DOHH2 (cell line): ENCODE data around the gene CHD9NB.

Experiments
- H3F3A ChIP-seq: fragments of 200-600 bp; sonication (generic), shearing (Covaris generic); 2 replicates; pipeline ENCODE4 v1.6.0; 2016; ENCODE audit warnings: antibody characterized with exemption, mild to moderate bottlenecking; ENCODE audit not compliant: control insufficient read depth, insufficient read depth
- H3K27ac ChIP-seq: fragments of 200-600 bp; sonication (generic); 2 replicates; pipeline ENCODE4 v1.5.1; 2014; ENCODE audit warnings: low read depth, mild to moderate bottlenecking, low read length, moderate library complexity
- H3K27me3 ChIP-seq: fragments of 200-600 bp; sonication (generic); 2 replicates; pipeline ENCODE4 v1.6.1; 2014; ENCODE audit warnings: mild to moderate bottlenecking, low read length, mixed read lengths; ENCODE audit not compliant: control insufficient read depth
- H3K36me3 ChIP-seq: fragments of 200-600 bp; sonication (generic); 2 replicates; pipeline ENCODE4 v1.6.1; 2014; ENCODE audit warnings: mild to moderate bottlenecking, low read length, moderate library complexity, mixed read lengths; ENCODE audit not compliant: control insufficient read depth
- H3K4me1 ChIP-seq: fragments of 200-600 bp; sonication (generic); 2 replicates; pipeline ENCODE4 v1.6.1; 2014; ENCODE audit warnings: mild to moderate bottlenecking, low read length, mixed read lengths; ENCODE audit not compliant: control insufficient read depth
- H3K4me2 ChIP-seq: fragments of 200-600 bp; sonication (generic); 2 replicates; pipeline ENCODE4 v1.6.0; 2014; ENCODE audit warnings: mild to moderate bottlenecking, low read length, moderate library complexity
- H3K4me3 ChIP-seq: fragments of 200-600 bp; sonication (generic); 2 replicates; pipeline ENCODE4 v1.5.1; 2014; ENCODE audit warnings: mild to moderate bottlenecking, low read length, mixed read lengths
- H3K79me2 ChIP-seq: fragments of 200-600 bp; sonication (generic); 2 replicates; pipeline ENCODE4 v1.6.1; 2014; ENCODE audit warnings: mild to moderate bottlenecking, low read length, mixed read lengths; ENCODE audit not compliant: control insufficient read depth
- H3K9me2 ChIP-seq: fragments of 200-600 bp; sonication (generic); replicated peaks from 2 replicates; pipeline ENCODE4 v1.6.1; 2014; ENCODE audit warnings: mild to moderate bottlenecking, low read length, mixed read lengths; ENCODE audit not compliant: control insufficient read depth
- H3K9me3 ChIP-seq: fragments of 200-600 bp; sonication (generic); 2 replicates; pipeline ENCODE4 v1.6.1; 2014; ENCODE audit warnings: antibody characterized with exemption, low read length, mixed read lengths; ENCODE audit not compliant: control insufficient read depth, insufficient read depth
- H4K20me1 ChIP-seq: fragments of 200-600 bp; sonication (generic); 2 replicates; pipeline ENCODE4 v1.6.0; 2014; ENCODE audit warnings: low read depth, mild to moderate bottlenecking, antibody characterized with exemption, low read length, moderate library complexity; ENCODE audit not compliant: control insufficient read depth, insufficient read depth
- CTCF ChIP-seq: fragments of 200-600 bp; sonication (generic); IDR thresholded peaks from one replicate; pipeline ENCODE4 v1.5.1; 2014; ENCODE audit warnings: antibody characterized with exemption, mild to moderate bottlenecking, low read depth, low read length; ENCODE audit not compliant: poor library complexity, severe bottlenecking
- EZH2phosphoT487 ChIP-seq: fragments of 200-600 bp; sonication (generic); IDR thresholded peaks from 2 replicates; pipeline ENCODE4 v1.6.1; 2017; ENCODE audit warnings: borderline replicate concordance, mild to moderate bottlenecking, antibody characterized with exemption, low read length, moderate library complexity, mixed read lengths

The CHD9NB gene

GRCh38 chr16:53091466-53092211 is 38.9 kb upstream of the CHD9NB start:
- Histone ChIP-seq H3K79me2 (peaks cover 49% of the 10 kb centered on the region), H3K4me1 (peaks cover 37% of the 10 kb centered on the region), H3K9me2 (no peaks in the 10 kb centered on the region), H3K4me2 (peak overlapping the region; percentile 34), H3K27ac (no peak overlapping the region), H3F3A (no peaks in the 10 kb centered on the region), H3K27me3 (no peaks in the 10 kb centered on the region), H4K20me1 (peaks cover 3% of the 10 kb centered on the region; the same call in 1 of the 2 replicates), H3K9me3 (no peaks in the 10 kb centered on the region), H3K4me3 (no peak overlapping the region), H3K36me3 (no peaks in the 10 kb centered on the region)
- TF ChIP-seq EZH2phosphoT487, result no peak
- no peak for TF ChIP-seq CTCF

- Histone ChIP-seq H3F3A (no peaks in the 10 kb centered on the region), H3K9me2 (no peaks in the 10 kb centered on the region), H3K27me3 (no peaks in the 10 kb centered on the region), H3K4me2 (peak overlapping the region; percentile 34), H3K4me3 (no peak overlapping the region), H3K79me2 (peaks cover 43% of the 10 kb centered on the region), H3K4me1 (peaks cover 35% of the 10 kb centered on the region), H3K9me3 (no peaks in the 10 kb centered on the region), H3K36me3 (no peaks in the 10 kb centered on the region), H4K20me1 (peaks cover 3% of the 10 kb centered on the region; the same call in 1 of the 2 replicates), H3K27ac (no peak overlapping the region)
- no peak for TF ChIP-seq CTCF
These were observed 38.1 kb upstream of the CHD9NB start for GRCh38 chr16:53090591-53091411.

GRCh38 chr16:53090286-53090590 is 37.5 kb upstream of the CHD9NB start:
- Histone ChIP-seq H3K4me3 (no peak overlapping the region), H3K27ac (no peak overlapping the region), H3K79me2 (peaks cover 40% of the 10 kb centered on the region), H4K20me1 (peaks cover 3% of the 10 kb centered on the region; the same call in 1 of the 2 replicates), H3K4me2 (no peak overlapping the region), H3K36me3 (no peaks in the 10 kb centered on the region), H3K9me3 (no peaks in the 10 kb centered on the region), H3K9me2 (no peaks in the 10 kb centered on the region), H3K4me1 (peaks cover 35% of the 10 kb centered on the region), H3F3A (no peaks in the 10 kb centered on the region), H3K27me3 (no peaks in the 10 kb centered on the region)
- TF ChIP-seq EZH2phosphoT487, result no peak
- TF ChIP-seq CTCF, result no peak
